HG03196 (cell line): ENCODE data around the gene ZNF784.
A peak's percentile ranks its signal among the peaks of the same experiment; 100 is the strongest.

Experiments used
- ATAC-seq: cut with Tn5 transposase; IDR thresholded peaks from one replicate; pipeline ENCODE4 v1.9.1; 2021; ENCODE audit not compliant: unreplicated experiment

ZNF784 gene

DNA sequence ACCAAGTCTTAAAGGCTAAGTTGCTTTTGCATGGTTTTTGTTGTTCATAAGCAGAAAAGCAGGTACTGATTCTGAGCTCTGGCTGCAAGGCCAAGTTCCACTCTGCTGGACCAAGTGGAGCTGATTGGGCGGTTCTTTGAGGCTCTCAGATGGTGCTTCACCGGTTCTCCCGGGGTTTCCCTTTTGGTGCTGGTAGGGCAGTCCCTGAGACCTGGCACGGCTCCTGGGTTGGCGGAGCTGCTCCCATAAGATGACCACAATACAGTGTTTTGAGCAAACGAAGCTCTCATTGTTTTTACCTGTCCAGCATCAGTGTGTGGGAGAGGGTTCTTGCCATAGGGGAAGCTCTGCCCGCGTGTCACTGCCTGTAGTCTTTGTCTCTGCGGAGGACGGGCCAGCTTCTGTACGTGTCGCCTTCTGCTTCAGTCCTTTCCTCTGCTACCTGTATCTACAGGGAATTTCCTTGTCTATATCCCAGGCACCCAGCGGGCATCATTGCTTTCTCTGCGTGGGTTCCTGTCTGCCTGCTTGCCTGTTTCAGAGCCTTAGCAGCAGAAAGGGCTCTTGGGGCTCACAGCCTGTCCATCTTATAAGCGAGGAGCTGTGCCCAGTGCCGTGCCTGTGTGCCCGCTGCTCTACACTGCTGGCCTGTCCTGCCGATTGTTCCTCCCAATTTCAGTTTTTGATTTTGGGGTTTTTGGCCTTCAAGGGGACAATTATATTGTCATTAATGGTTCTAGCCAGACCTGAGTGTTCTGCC, 32.8 kb upstream of the ZNF784 start:
- ATAC-seq: no peak

DNA sequence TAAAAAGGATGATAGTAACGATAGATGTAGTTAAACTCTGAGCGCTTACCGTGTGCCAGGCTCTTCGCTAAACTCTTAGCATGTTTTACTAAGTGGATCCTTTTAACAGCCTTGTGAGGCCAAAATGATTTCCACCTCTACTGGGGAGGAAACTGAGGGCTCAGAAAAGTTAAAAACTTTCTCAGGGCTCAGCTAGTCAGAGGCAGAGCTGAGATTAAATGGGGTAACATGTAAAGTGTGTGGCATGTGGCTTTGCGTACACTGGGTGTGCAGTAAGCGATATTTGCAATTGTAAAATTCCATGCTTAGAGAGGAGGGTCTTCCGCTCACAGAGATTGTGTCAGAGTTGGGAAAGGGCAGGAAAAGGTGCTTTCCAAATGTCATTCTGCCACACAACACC, 32.2 kb upstream of the ZNF784 start:
- ATAC-seq: no peak

DNA sequence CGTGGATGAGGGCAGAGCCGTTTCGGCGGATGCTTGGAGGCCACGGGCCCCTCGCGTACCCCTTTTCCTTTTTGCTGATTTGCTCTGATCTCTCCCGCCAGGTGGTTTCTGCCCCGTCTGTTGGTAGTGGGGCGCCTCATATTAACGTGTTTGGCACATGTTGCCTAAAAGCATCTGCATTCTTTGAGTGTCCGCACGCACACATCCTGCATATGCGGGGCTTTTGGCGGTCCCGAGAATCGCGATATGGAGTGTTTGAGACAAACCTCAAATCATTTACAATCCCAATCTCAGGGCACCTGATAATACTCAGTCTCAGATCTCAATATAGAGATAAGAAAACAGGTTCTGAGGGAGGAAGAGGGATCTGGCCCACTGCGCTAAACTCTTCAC, 31.3 kb upstream of the ZNF784 start:
- ATAC-seq: no peak

DNA sequence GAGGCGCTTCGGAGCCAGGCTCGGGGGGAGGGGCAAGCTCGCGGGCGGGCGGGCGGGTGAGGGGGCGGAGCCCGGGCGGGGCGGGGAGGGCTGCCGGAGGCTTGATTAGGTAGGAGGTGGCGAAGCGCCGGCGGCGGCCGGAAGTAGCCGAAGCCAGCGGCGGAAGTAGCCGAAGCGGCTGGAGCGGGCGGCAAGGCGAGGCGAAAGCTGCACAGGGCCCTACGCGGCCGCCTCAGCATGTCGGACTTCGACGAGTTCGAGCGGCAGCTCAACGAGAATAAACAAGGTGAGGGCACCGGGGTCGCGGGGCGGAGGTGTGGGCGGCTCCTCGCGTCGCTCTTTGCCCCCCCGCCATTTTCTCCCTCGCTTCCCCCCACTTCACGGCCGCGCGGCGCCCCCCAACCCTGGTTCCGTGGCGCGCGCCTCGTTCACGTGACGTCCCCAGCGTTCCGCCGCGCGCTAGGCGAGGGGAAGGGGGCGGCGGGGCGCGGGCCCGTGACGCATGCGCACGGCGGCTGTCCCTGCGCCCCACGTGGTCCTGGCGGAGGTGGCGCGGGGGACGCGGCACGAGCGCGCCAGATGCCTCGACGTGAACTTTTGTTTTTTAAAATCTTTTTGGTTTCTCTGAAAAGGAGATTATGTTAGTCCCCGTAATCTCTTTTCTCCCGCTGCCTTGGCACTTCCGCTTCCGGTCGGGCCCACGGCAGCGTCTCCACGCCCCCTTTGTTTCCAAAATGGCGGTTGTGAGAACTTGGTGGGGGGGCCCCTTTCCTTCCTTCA, 30.7 kb upstream of the ZNF784 start, which contains the start of gene U2AF2:
U2AF2 (plus strand) TSS at position 168 of the 780 bp plus-strand sequence; CDS start at position 238, 70 bp downstream.
- peak; percentile 32 for ATAC-seq

DNA sequence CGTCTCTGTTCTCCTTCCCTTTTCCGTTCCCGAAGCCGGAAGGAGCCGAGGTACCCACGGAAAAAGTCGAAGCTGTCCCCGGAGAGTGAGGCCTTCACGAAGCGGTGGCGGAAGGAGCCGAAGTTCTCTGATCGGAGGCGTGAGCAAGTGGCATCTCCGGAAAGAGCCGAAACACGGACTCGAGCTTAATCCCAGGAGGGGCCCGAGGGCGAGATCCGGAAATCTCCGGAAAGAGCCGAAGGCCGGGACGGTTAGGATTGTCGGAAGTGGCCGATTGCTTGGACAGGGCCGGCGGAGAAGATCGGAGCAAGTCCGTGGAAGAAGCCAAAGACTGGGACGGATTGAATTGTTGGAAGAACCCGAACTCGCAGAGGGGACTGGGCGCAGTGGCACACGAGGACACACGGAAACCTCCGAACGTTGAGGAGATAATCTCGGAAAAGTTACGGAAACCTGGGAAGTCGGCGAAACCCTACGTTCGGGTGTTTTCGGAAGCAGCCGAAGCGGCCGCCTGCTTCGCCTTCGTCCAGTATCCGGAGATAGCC, 30.0 kb upstream of the ZNF784 start:
- peak; percentile 62 for ATAC-seq

DNA sequence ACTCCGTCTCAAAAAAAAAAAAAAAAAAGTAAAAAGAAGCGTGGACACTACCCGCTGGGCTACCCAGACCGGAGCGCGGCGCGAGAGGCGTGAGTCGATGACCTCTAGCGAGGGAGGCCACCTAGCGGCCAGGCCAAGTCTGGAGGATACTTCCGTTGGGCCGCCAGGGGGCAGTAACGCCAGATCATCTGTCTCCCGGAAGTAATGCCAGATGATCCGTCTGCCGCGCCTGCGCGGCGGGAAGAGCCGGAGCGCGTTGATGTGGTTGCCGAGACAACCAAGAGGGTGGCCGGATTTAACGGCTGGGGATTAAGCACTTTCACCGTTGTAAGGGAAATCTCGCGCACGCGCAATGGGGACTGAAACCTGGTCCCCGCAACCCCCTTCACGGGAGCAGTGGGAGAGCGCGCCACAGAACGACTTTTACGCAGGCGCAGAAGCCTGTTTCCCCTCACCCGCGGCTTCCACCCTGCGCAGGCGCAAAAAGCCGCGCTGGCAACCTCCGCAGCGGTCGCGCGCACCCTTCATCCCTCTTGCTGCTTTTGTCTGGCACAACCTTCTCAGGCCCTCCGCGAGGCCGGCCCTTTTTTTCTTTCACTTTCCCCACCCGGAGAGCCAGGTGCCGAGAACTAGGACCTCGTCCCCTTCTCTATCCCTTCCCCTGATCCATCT, 29.4 kb upstream of the ZNF784 start:
- ATAC-seq: peak; percentile 41

DNA sequence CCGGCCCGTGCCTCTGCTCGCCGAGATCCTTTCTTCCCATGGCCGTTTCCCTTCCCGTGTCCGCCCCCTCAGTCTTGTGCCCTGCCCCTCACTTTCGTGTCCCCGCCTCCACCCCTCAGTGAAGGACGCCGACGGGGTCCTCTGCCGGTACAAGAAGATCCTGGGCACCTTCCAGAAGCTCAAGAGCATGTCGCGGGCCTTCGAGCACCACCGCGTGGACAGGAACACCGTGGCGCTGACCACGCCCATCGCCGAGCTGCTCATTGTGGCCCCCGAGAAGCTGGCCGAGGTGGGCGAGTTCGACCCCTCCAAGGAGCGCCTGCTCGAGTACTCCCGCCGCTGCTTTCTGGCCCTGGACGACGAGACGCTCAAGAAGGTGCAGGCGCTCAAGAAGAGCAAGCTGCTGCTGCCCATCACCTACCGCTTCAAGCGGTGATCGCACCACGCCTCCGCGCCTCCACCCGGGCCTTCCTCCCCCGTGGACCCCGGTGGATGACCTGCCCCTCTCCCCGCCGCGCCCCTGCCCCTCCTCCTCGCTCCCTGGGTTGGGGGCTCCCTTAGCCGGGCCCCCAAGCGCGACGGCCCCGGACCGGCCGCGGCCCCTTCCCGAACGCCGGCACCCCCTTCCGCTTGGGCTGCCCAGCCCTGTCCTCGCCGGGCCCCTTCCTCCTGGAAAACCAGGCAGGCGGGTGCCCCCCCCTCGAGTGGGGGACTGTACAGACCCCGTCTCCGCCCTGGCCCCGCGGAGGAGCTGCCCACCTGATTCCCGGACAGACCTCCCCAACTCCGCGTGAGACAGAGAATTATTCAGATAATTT, 28.2 kb upstream of the ZNF784 start:
- no peak for ATAC-seq

DNA sequence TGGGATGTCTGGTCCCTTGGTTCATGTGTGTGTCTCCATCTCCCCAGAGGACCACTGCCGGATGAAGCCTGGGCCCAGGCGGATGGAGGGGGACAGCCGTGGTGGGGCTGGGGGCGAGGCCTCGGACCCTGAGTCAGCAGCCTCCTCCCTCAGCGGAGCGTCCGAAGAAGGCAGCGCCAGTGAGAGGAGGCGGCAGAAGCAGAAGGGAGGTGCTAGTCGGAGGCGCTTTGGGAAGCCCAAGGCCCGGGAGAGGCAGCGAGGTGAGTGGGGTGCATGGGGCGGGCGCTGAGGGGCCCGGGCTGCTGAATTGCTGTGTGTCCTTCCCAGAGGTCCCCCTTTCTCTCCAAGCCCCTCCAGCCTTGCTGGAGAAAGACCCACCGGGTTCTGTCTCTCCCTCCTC, 26.9 kb upstream of the ZNF784 start:
- ATAC-seq: no peak

DNA sequence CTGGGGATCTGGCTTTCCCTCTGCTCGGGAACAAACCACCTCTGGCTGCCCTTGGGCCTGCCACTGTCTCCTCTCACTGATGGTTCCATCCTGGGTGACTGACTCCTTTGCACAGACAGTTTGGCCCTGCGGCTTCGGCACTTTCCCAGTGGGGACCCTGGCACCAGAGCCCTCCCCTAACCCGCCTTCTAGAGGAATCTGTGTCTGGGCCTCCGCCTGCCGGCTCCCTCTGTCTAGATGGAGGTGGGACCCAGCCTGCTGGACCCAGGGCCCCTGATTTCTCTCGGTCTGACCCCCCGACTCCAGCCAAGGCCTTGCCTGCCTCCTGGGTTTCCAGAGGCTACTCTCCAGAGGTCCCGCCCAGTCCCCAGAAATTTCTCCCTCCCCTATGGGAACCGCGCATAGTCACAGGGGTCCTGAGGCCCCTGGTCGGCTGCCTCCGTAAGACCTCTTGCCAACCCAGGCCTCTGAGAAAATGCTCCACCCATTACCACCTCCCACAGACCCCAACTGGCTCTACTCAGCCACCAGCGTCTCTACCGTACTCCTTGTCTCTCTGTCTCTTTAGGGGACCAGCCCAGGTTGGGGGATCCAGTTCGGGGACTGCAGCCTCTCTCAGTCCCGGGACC, 26.4 kb upstream of the ZNF784 start:
- no peak for ATAC-seq

DNA sequence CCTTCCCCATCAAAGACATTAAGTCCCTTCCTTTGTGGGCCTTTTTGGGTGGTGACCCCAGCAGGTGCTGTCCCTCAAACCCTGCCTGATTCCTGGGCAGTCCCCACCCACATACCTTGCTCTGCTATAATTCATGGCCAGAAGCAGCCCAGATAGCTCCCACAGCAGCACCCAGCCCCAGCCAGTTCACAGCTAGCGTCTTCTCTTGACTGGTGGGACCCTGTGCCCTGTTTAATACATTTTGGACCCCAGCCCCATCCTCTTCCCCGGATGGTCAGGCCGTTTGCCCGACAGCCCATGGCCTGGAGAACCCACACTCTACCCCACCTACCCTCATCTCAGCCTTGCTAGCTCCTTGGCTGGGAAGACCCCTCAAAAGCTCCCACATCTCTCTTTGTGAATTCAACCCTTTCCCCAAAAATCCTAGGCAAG, 25.8 kb upstream of the ZNF784 start:
- no peak for ATAC-seq

DNA sequence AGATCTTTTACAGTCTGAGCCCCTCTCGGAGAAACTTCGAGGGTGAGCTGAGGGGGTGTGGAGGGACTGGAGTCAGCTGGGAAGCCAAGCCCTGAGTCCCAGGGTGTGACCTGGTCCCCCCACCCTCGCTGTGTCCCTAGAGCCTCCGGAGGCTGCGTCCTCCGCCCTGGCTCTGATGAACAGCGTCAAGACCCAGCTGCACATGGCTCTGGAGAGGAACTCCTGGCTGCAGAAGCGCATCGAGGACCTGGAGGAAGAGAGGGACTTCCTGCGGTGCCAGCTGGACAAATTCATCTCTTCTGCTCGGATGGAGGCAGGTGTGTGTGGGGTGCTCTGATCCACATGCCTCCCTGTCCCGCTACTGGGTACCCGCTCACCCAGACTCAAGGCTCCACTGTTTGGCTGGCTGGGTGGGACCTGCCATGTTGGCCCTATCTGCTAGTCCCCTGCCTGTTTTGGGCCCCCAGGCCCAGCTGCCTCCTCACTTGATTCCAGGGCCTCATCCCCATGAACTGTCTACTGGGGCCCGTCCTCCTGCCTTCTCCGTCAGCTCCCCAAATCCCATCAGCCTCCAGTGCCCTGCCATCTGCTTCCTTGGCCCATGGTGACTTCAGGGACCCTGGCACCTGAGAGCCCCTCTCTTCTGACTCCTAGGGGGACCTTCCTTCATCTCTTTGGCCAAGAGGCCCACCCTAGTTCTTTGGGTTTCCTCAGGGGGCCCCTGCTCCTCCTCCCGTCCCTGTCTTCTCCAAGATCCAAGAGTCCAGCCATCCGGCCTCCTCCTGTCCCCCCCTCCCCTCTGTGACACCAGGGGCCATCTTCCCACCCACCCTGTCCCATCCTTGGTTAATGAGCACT, 25.1 kb upstream of the ZNF784 start:
- no peak for ATAC-seq

DNA sequence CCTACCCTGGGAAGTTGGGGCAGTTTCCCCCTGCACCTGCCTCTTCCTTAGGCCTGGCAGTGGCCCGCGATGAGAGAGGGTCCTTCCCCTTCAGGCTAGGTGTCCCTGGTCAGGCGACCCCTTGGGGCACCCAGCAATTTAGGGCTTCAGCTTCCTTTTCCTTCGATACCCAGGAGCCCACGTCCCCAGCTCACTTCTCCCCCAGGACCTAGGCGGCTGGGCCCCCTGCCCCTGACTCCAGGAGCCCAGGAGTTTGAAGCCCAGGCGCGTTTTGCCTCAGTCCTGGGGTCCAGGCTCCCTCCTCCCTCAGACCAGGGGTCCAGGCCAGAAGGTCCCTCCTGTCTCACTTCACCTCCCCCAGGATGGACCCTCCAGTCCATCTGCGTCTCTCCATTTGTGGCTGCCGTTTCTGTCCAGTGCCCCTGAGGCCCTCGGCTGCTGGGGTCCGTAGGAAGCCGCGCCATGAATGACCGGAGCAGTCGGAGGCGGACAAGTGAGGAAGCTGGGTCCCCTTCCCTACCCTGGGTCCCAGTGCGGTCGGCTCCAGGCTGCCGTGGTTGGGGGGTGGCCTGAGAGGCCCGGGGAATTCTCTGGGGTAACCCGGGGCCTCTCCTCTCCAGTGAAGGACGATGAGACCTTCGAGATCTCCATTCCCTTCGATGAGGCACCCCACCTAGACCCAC, 24.4 kb upstream of the ZNF784 start:
- no peak for ATAC-seq

DNA sequence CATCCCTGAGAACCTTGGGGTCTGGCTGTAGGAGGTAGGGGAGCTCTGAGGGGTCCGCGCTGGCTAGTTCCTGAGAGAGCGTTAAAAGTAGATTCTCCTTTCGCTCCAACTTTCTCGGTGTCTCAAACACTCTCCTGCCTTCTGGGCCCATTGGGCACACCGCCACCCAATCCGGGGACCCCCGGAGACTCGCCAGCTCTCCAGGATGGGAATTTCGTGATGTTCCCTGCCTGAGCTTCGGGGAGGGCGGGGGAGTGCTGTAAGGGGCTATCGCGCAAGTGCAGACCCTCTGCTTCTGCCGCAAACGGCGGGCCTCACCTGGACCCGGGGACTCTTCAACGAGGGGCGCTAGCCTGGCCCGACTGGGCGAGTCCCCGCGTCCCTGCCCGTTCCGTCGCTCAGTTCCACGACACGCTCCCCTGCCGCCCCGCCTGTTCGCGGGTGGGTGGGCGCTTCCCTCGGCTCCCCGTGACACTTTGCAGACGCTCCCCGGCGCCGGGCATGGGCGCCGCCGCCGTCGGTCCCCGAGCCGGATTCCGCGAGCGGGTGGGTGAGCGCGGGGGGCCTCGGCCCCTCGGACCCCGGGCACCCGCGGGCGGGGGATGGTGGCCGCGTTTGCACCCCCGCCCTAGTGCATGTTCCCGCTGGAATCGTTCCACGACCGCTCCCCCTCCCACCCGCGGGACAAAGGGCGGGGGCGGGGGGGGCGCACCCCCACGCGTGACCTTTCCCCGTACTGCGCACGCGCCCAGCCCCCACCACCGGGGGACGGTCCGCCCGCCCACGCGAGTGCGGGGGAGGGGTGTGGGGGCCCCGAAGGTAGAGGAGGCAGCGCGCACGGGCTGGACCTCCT, 23.6 kb upstream of the ZNF784 start, which contains the start of gene CCDC106:
CCDC106 (plus strand) TSS at position 481 of the 853 bp plus-strand sequence. CDS start 835 bp downstream, outside the sequence.
- ATAC-seq: no peak

DNA sequence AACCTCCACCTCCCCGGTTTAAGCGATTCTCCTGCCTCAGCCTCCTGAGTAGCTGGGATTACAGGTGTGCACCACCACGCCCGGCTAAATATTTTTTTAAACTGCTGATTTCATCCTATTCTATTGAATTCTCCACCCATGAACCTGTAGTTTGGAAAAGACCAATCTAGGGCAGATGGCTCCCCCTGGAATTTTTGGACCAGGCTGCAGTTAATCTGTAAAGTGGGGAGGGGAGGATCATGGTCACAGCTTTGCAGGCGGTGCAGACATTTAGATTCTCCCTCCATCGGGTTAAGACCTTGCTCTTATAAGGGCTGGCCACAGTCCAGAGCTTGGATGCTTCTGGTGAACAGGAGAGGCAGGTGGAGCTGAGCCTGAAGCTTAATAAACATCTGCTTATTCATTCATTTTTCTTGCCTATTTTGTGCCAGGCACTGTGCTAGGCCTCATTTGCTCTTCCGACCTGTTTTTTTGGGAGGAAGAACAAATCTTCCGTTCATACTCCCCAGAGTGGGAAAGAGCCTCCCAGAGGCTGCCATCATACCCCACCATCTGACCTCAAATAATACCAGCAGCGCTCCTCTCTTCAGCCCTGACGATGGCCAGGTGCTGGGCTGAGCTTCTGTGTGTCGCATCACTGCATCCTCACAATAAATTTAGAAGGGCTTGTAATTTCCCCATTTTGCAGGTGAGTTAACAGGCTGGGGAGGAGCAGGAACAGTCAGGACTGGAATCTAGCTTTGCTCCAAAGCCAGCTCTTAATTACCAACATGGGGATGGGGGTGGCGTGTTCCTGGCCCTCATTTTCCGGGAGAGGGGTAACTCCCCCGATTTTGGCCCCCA, 22.7 kb upstream of the ZNF784 start:
- ATAC-seq: no peak

DNA sequence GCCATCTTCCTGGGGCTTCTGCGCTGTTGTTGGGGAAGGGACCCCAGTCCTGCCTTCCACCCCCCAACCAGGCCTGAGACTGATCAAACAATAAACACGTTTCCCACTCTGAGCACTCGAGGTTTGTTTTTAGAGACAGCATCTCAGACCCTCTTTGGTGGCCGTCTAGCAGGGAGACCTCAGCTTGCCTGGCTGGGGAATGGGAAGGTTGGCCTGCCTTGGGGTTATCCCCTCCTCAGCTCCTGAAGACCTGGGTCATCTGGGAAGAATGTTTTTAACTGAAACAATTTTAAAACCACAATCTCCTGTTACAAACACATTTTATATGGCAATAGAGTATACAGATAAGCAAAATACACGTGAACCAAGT, 21.1 kb upstream of the ZNF784 start:
- ATAC-seq: no peak

DNA sequence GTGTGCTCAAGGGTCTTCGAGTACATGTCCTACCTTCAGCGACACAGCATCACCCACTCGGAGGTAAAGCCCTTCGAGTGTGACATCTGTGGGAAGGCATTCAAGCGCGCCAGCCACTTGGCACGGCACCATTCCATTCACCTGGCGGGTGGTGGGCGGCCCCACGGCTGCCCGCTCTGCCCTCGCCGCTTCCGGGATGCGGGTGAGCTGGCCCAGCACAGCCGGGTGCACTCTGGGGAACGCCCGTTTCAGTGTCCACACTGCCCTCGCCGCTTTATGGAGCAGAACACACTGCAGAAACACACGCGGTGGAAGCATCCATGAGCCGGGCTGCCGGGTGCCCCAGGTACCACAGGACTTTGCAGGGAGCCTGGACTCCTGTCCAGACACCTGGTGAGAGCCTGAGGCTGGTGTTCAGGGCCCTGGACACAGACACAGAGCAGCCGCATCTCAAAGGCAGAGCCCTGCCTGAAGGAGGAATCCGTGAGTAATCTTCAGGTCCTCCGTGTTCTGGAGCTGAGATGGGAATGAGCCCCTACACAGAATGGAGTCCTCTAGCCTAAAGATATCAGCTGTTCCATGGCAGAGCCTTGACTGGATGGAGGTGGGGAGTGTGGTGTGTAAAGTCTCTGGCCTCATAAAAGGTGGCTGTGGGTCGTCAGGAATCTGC, 20.6 kb upstream of the ZNF784 start:
- ATAC-seq: no peak
